Kidney (tissue), 14 donors: Measurements from ENCODE around the gene AK5. TPM values are rescaled to one million over a fixed set of nuclear protein-coding genes. Genes with fewer than 3 reads are reported as not detected.

ENCODE experiments used
- DNase-seq, 5 donors: peaks; one replicate each; pipeline ENCODE4 v3.0.0-alpha.2; 2013 to 2020
- FAIRE-seq: peaks from 2 replicates; lab custom pipeline; 2012; peaks lifted over from hg19 to GRCh38; lab: Jason Lieb, UNC
- H3K27ac ChIP-seq, 2 donors: one replicate each; pipeline ENCODE4 v1.7.0; 2013; ENCODE audit warnings: low read depth in 2 of 2, low read length in 2 of 2, inconsistent platforms in 1 of 2
- H3K27me3 ChIP-seq: one replicate; pipeline ENCODE4 v1.7.1; 2013; ENCODE audit warnings: low read length, inconsistent platforms; ENCODE audit not compliant: control insufficient read depth, insufficient read depth
- H3K36me3 ChIP-seq, 3 donors: one replicate each; pipeline versions ENCODE4 v1.7.0 to v1.7.1; 2013; ENCODE audit warnings: low read length in 3 of 3, control low read depth in 1 of 3, inconsistent platforms in 1 of 3; ENCODE audit not compliant: insufficient read depth in 3 of 3, control insufficient read depth in 2 of 3
- H3K4me1 ChIP-seq, 3 donors: one replicate each; pipeline versions ENCODE4 v1.7.0 to v1.7.1; 2013; ENCODE audit warnings: low read length in 3 of 3, inconsistent platforms in 1 of 3, low read depth in 1 of 3; ENCODE audit not compliant: control insufficient read depth in 2 of 3, insufficient read depth in 2 of 3
- H3K4me3 ChIP-seq, 3 donors: one replicate each; pipeline versions ENCODE4 v1.7.0 to v1.8.1; 2013; ENCODE audit warnings: low read length in 3 of 3, control low read depth in 1 of 3, inconsistent platforms in 1 of 3
- H3K9ac ChIP-seq, 3 donors: one replicate each; pipeline versions ENCODE4 v1.7.0 to v1.7.1; 2013; ENCODE audit warnings: low read length in 3 of 3, control low read depth in 1 of 3, inconsistent platforms in 1 of 3
- H3K9me3 ChIP-seq, 3 donors: one replicate each; pipeline versions ENCODE4 v1.7.0 to v1.7.1; 2013; ENCODE audit warnings: low read length in 3 of 3, control low read depth in 1 of 3, inconsistent platforms in 1 of 3; ENCODE audit not compliant: control insufficient read depth in 2 of 3, insufficient read depth in 1 of 3
- CTCF ChIP-seq: IDR thresholded peaks from 3 replicates; pipeline ENCODE4 v1.5.1; 2012; ENCODE audit warnings: mild to moderate bottlenecking, moderate library complexity, borderline replicate concordance; ENCODE audit not compliant: insufficient read depth; ENCODE audit errors: extremely low read depth
- intact Hi-C: fragments of 100-400 bp; cut with DNase I; formaldehyde crosslinking; loops from one replicate; pipeline ENCODE4 v1.11.1; 2022
- polyA plus RNA-seq: library from polyadenylated mRNA; stranded (reverse); fragments of 350-450 nt; fragmentation: Illumina TruSeq; extraction: RNeasy Lipid Tissue Mini Kit (QIAGEN cat#74804); gene quantifications from one replicate; pipeline ENCODE4 v1.2.3, GENCODE V29; 2014; ENCODE audit warnings: low read depth, low replicate concordance; ENCODE audit not compliant: insufficient read depth
- total RNA-seq: library from RNA; stranded (reverse); fragmentation: NEBNext Ultra II Directional; extraction: Animal tissue kit (Norgen Biotek cat#: 25700); gene quantifications from one replicate; pipeline ENCODE4 v1.2.1, GENCODE V29; 2021
- donor health status: control.
- donor health status: control.
- donor health status: control.
- donor health status: control.
- donor health status: control.
- donor health status: DM: yes; HTN: yes; CAD: no.
- donor health status: Normal renal cell carcinoma (clear cell type).

Gene AK5
- total and polyA plus RNA-seq, 2 donors from 2014 or later: 1.7 to 2.5 TPM

GRCh38 chr1:77552626-77553025 lies 270.8 kb downstream of the AK5 start:
- Histone ChIP-seq H3K36me3 (no peaks in the 10 kb centered on the region), H3K27ac (no peak overlapping the region), H3K4me3 (no peak overlapping the region), H3K9me3 (no peaks in the 10 kb centered on the region), H3K4me1 (no peaks in the 10 kb centered on the region), H3K27me3 (no peaks in the 10 kb centered on the region), H3K9ac (no peak overlapping the region)
- DNase-seq (no peak), FAIRE-seq (no peak)
- intact Hi-C loops: no loop called here
- TF ChIP-seq CTCF: no peak

- Histone ChIP-seq H3K27me3 (no peaks in the 10 kb centered on the region), H3K36me3 (peaks cover 0 to under 1% (median 0%) of the 10 kb centered on the region in 3 donors), H3K9ac (no peak overlapping the region), H3K4me3 (no peak overlapping the region), H3K4me1 (no peaks in the 10 kb centered on the region), H3K27ac (no peak overlapping the region), H3K9me3 (no peaks in the 10 kb centered on the region)
- DNase-seq (peak in 2 of 5 donors; percentile 25 to 51), FAIRE-seq (no peak)
- intact Hi-C loops: no loop called here
- no peak for TF ChIP-seq CTCF
These were observed 271.9 kb downstream of the AK5 start for GRCh38 chr1:77553568-77554291.

- TF ChIP-seq CTCF: no peak
These were observed 274.2 kb downstream of the AK5 start for GRCh38 chr1:77556045-77556444.

More at GRCh38 chr1:77556045-77556444, 274.2 kb downstream of the AK5 start:
- Histone ChIP-seq H3K27me3 (no peaks in the 10 kb centered on the region), H3K4me3 (no peak overlapping the region), H3K9me3 (no peaks in the 10 kb centered on the region), H3K4me1 (no peaks in the 10 kb centered on the region), H3K27ac (no peak overlapping the region), H3K9ac (no peak overlapping the region), H3K36me3 (peaks cover 0 to 3% (median 0%) of the 10 kb centered on the region in 3 donors)
- intact Hi-C loops: no loop called here
- FAIRE-seq: no peak
- DNase-seq: no peak
